ENCODE results near the gene PTPN1. TPM values are rescaled to one million over a fixed set of nuclear protein-coding genes. Genes with fewer than 3 reads are reported as not detected.

Gene PTPN1
- total and polyA plus RNA-seq, 4 donors, result 51.4 to 80.4 (median 64.7) TPM

GRCh38 chr20:50557549-50558134 lies 47.5 kb downstream of the PTPN1 start:
- no peaks in the 10 kb centered on the region for H3K9me3 ChIP-seq (ENCODE audit: control insufficient read depth in 4 of 4, insufficient read depth in 3 of 4, low read length in 3 of 4)
- H3K4me1 ChIP-seq (ENCODE audit: control insufficient read depth in 5 of 5, insufficient read depth in 5 of 5, low read length in 5 of 5), result peaks cover 0 to 14% (median 6%) of the 10 kb centered on the region in 5 donors
- H3K27me3 ChIP-seq (ENCODE audit: control insufficient read depth in 3 of 3, insufficient read depth in 3 of 3, low read length in 2 of 3), result no peaks in the 10 kb centered on the region
- H3K4me3 ChIP-seq, result no peak overlapping the region
- DNase-seq (no peak), ATAC-seq (ENCODE audit: insufficient read depth, low FRiP score) (no peak)
- no peak overlapping the region for H3K9ac ChIP-seq (ENCODE audit: insufficient read depth in 1 of 2, low read length in 2 of 2)
- no peak overlapping the region for H3K27ac ChIP-seq (ENCODE audit: low read depth in 1 of 2, low read length in 1 of 2)
- TF ChIP-seq CTCF (IDR thresholded peaks at IDR 0.05; ENCODE audit: control extremely low read depth, extremely low read depth), result no peak
- peaks cover 2 to 16% (median 6%) of the 10 kb centered on the region in 4 donors for H3K36me3 ChIP-seq (ENCODE audit: control insufficient read depth in 4 of 4, insufficient read depth in 4 of 4, low read length in 4 of 4)
- WGBS, 2 donors, result 97 to 98% methylated on average over 11 of the region's 11 CpGs

- H3K27ac ChIP-seq (ENCODE audit: low read depth in 1 of 2, low read length in 1 of 2), result no peak overlapping the region
- no peaks in the 10 kb centered on the region for H3K9me3 ChIP-seq (ENCODE audit: control insufficient read depth in 4 of 4, insufficient read depth in 3 of 4, low read length in 3 of 4)
- no peaks in the 10 kb centered on the region for H3K27me3 ChIP-seq (ENCODE audit: control insufficient read depth in 3 of 3, insufficient read depth in 3 of 3, low read length in 2 of 3)
- peaks cover 2 to 19% (median 9%) of the 10 kb centered on the region in 4 donors for H3K36me3 ChIP-seq (ENCODE audit: control insufficient read depth in 4 of 4, insufficient read depth in 4 of 4, low read length in 4 of 4)
- DNase-seq (no peak), ATAC-seq (ENCODE audit: insufficient read depth, low FRiP score) (no peak)
- peaks cover 0 to 16% (median 7%) of the 10 kb centered on the region in 5 donors for H3K4me1 ChIP-seq (ENCODE audit: control insufficient read depth in 5 of 5, insufficient read depth in 5 of 5, low read length in 5 of 5)
- TF ChIP-seq CTCF (IDR thresholded peaks at IDR 0.05; ENCODE audit: control extremely low read depth, extremely low read depth), result no peak
- H3K4me3 ChIP-seq, result no peak overlapping the region
- 78 to 84% methylated on average over 4 of the region's 4 CpGs for WGBS, 2 donors
- no peak overlapping the region for H3K9ac ChIP-seq (ENCODE audit: insufficient read depth in 1 of 2, low read length in 2 of 2)
These were observed 48.3 kb downstream of the PTPN1 start for GRCh38 chr20:50558483-50558925.

GRCh38 chr20:50559149-50559548 lies 49.0 kb downstream of the PTPN1 start:
- Histone ChIP-seq H3K27ac (ENCODE audit: low read depth in 1 of 2, low read length in 1 of 2) (no peak overlapping the region), H3K4me1 (ENCODE audit: control insufficient read depth in 5 of 5, insufficient read depth in 5 of 5, low read length in 5 of 5) (peaks cover 0 to 16% (median 7%) of the 10 kb centered on the region in 5 donors), H3K27me3 (ENCODE audit: control insufficient read depth in 3 of 3, insufficient read depth in 3 of 3, low read length in 2 of 3) (no peaks in the 10 kb centered on the region), H3K9ac (ENCODE audit: insufficient read depth in 1 of 2, low read length in 2 of 2) (no peak overlapping the region), H3K4me3 (no peak overlapping the region), H3K9me3 (ENCODE audit: control insufficient read depth in 4 of 4, insufficient read depth in 3 of 4, low read length in 3 of 4) (no peaks in the 10 kb centered on the region), H3K36me3 (ENCODE audit: control insufficient read depth in 4 of 4, insufficient read depth in 4 of 4, low read length in 4 of 4) (peaks cover 2 to 19% (median 9%) of the 10 kb centered on the region in 4 donors)
- no peak for TF ChIP-seq CTCF (IDR thresholded peaks at IDR 0.05; ENCODE audit: control extremely low read depth, extremely low read depth)
- 92 to 93% methylated on average over 6 of the region's 6 CpGs for whole genome bisulfite sequencing, 2 donors
- DNase-seq (no peak), ATAC-seq (ENCODE audit: insufficient read depth, low FRiP score) (no peak)

Data from lung (tissue), 12 donors.